ENCODE data around the gene NR3C1.

GRCh38 chr5:143297756-143298155 is 105.7 kb downstream of the NR3C1 start:
- TF ChIP-seq CTCF (conservative IDR thresholded peaks at IDR 0.05 in 1 of 2, IDR thresholded peaks at IDR 0.05 in 1 of 2; ENCODE audit: extremely low read depth in 1 of 2, insufficient read depth in 1 of 2, low read depth in 1 of 2, low read length in 2 of 2), result no peak
- no peak for TF ChIP-seq EZH2 (IDR thresholded peaks at IDR 0.05; ENCODE audit: borderline replicate concordance, low read length)
